Activated T-helper 1 cell treated with anti-CD3 and anti-CD28 coated beads, Interleukin-2, amount 50 U/mL, for 16 hours (primary cell): ENCODE measurements around the gene CXorf58.
"Not testable (repeated sequence)": the region's sequence is repeated elsewhere in the genome, so short reads cannot be mapped to it uniquely, and the experiment has no call there.

Experiments
- DNase-seq, 2 donors: peaks; one replicate each; pipeline ENCODE4 v3.0.0-alpha.2; 2020; ENCODE audit warnings: low read depth in 1 of 2, low spot score in 1 of 2

The CXorf58 gene

GRCh38 chrX:23907498-23908218 is at the start of gene CXorf58, which contains the start of gene APOO:
TSS of gene CXorf58 (plus strand) at chrX:23908006. CDS start at chrX:23910303, 2,297 bp downstream.
TSS of gene APOO (minus strand) at chrX:23907938. CDS start at chrX:23907702, 236 bp downstream.
- DNase-seq: peak; percentile 76 to 84

- not testable (repeated sequence) for DNase-seq
Observed at GRCh38 chrX:23859238-23859637, 48.6 kb upstream of the CXorf58 start.

GRCh38 chrX:23861215-23861896 is 46.5 kb upstream of the CXorf58 start:
- no peak for DNase-seq

- not testable (repeated sequence) for DNase-seq
Observed at GRCh38 chrX:23861952-23862351, 45.9 kb upstream of the CXorf58 start.

GRCh38 chrX:23864742-23865326 is 43.0 kb upstream of the CXorf58 start:
- no peak for DNase-seq

- DNase-seq: no peak
Observed at GRCh38 chrX:23870041-23870440, 37.8 kb upstream of the CXorf58 start.

GRCh38 chrX:23871905-23872546 is 35.8 kb upstream of the CXorf58 start:
- DNase-seq: no peak

GRCh38 chrX:23879380-23880090 is 28.3 kb upstream of the CXorf58 start:
- DNase-seq: no peak

GRCh38 chrX:23883737-23884354 is 24.0 kb upstream of the CXorf58 start:
- no peak for DNase-seq

- DNase-seq: no peak
Observed at GRCh38 chrX:23884427-23885024, 23.3 kb upstream of the CXorf58 start.

GRCh38 chrX:23885803-23886202 is 22.0 kb upstream of the CXorf58 start:
- no peak for DNase-seq

- no peak for DNase-seq
Observed at GRCh38 chrX:23887451-23887850, 20.4 kb upstream of the CXorf58 start.

GRCh38 chrX:23887918-23888317 is 19.9 kb upstream of the CXorf58 start:
- DNase-seq: no peak

- no peak for DNase-seq
Observed at GRCh38 chrX:23888887-23889501, 18.8 kb upstream of the CXorf58 start.

GRCh38 chrX:23890933-23891332 is 16.9 kb upstream of the CXorf58 start:
- no peak for DNase-seq

- DNase-seq: not testable (repeated sequence)
Observed at GRCh38 chrX:23894993-23895392, 12.8 kb upstream of the CXorf58 start.

GRCh38 chrX:23896539-23896938 is 11.3 kb upstream of the CXorf58 start:
- not testable (repeated sequence) for DNase-seq

GRCh38 chrX:23896981-23897380 is 10.8 kb upstream of the CXorf58 start:
- DNase-seq: no peak

GRCh38 chrX:23898412-23898959 is 9.3 kb upstream of the CXorf58 start:
- DNase-seq: no peak
